DOHH2 (cell line): ENCODE measurements around the gene GAB3.

ENCODE experiments used
- EZH2phosphoT487 ChIP-seq: fragments of 200-600 bp; sonication (generic); IDR thresholded peaks from 2 replicates; pipeline ENCODE4 v1.6.1; 2017; ENCODE audit warnings: borderline replicate concordance, mild to moderate bottlenecking, antibody characterized with exemption, low read length, moderate library complexity, mixed read lengths
- TF ChIP-seq, protein P1 (sequence below): fragments of 200-600 bp; sonication (generic); IDR thresholded peaks from one replicate; pipeline ENCODE4 v1.5.1; 2014; ENCODE audit warnings: antibody characterized with exemption, mild to moderate bottlenecking, low read depth, low read length; ENCODE audit not compliant: poor library complexity, severe bottlenecking

DNA sequence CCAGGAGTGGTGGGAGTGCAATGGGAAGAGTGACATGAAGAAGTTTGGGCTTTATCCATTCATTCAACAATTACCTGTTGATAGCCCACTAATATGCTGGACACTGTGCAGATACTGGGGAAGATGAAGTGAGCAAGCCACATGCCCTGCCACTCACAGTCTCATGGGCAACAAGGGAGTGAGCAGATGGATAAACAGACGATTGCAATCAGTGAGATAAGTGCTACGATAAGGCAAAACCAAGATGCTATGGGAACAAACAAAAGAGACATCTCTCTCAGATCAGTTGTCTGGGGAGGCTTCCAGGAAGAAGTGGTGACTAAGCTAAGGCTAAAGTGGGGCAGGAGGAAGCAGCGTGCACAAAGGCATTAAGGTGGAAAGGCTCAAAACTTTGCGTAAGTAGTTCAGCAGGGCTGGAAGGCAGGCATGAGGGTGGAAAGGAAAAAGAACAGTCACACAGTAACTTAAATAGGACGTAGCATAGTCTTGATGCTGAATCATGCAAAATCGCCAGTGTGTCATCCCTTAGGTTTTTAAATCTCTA is 31.7 kb downstream of the GAB3 start:
- TF ChIP-seq, protein P1, sequence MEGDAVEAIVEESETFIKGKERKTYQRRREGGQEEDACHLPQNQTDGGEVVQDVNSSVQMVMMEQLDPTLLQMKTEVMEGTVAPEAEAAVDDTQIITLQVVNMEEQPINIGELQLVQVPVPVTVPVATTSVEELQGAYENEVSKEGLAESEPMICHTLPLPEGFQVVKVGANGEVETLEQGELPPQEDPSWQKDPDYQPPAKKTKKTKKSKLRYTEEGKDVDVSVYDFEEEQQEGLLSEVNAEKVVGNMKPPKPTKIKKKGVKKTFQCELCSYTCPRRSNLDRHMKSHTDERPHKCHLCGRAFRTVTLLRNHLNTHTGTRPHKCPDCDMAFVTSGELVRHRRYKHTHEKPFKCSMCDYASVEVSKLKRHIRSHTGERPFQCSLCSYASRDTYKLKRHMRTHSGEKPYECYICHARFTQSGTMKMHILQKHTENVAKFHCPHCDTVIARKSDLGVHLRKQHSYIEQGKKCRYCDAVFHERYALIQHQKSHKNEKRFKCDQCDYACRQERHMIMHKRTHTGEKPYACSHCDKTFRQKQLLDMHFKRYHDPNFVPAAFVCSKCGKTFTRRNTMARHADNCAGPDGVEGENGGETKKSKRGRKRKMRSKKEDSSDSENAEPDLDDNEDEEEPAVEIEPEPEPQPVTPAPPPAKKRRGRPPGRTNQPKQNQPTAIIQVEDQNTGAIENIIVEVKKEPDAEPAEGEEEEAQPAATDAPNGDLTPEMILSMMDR = no peak
- TF ChIP-seq EZH2phosphoT487 = no peak
